Endodermal cell (in vitro differentiated cells): ENCODE results near the gene CA5A. TPM values are rescaled to one million over a fixed set of nuclear protein-coding genes. Genes with fewer than 3 reads are reported as not detected.
"Not testable (repeated sequence)": the region's sequence is repeated elsewhere in the genome, so short reads cannot be mapped to it uniquely, and the experiment has no call there.

ENCODE experiments used
- DNase-seq: peaks from one replicate; pipeline ENCODE4 v3.0.0-alpha.2; 2017
- H3K27ac ChIP-seq: 2 replicates; pipeline ENCODE4 v1.5.1; 2013; ENCODE audit warnings: mild to moderate bottlenecking, low read depth, low read length, moderate library complexity
- H3K27me3 ChIP-seq: 2 replicates; pipeline ENCODE4 v1.6.1; 2013; ENCODE audit warnings: mild to moderate bottlenecking, low read length, moderate library complexity; ENCODE audit not compliant: insufficient read depth, control insufficient read depth, poor library complexity, severe bottlenecking
- H3K36me3 ChIP-seq: 2 replicates; pipeline ENCODE4 v1.7.0; 2013; ENCODE audit warnings: mild to moderate bottlenecking, low read length, moderate library complexity; ENCODE audit not compliant: control insufficient read depth, insufficient read depth
- H3K4me1 ChIP-seq: one replicate; pipeline ENCODE4 v1.7.0; 2013; ENCODE audit warnings: low read length; ENCODE audit not compliant: control insufficient read depth, insufficient read depth
- H3K4me3 ChIP-seq: 2 replicates; pipeline ENCODE4 v1.5.1; 2013; ENCODE audit warnings: mild to moderate bottlenecking, low read length, moderate library complexity
- H3K9ac ChIP-seq: 2 replicates; pipeline ENCODE4 v1.6.1; 2013; ENCODE audit warnings: mild to moderate bottlenecking, low read length, moderate library complexity; ENCODE audit not compliant: poor library complexity, severe bottlenecking; ENCODE audit errors: extremely low read depth
- H3K9me3 ChIP-seq: 2 replicates; pipeline ENCODE4 v1.6.1; 2013; ENCODE audit warnings: mild to moderate bottlenecking, low read length, moderate library complexity; ENCODE audit not compliant: control insufficient read depth
- H3K27ac Mint-ChIP-seq: 2 replicates; pipeline ENCODE4 v1.8.0; 2020; ENCODE audit warnings: mixed read lengths
- H3K27me3 Mint-ChIP-seq: 2 replicates; pipeline ENCODE4 v1.8.0; 2021; ENCODE audit warnings: mild to moderate bottlenecking, mixed read lengths; ENCODE audit not compliant: insufficient read depth
- H3K36me3 Mint-ChIP-seq: 2 replicates; pipeline ENCODE4 v1.8.0; 2020; ENCODE audit warnings: low read depth, mixed read lengths
- H3K4me1 Mint-ChIP-seq: 2 replicates; pipeline ENCODE4 v1.8.0; 2020; ENCODE audit warnings: mixed read lengths
- H3K4me3 Mint-ChIP-seq: 2 replicates; pipeline ENCODE4 v1.8.0; 2020; ENCODE audit warnings: mild to moderate bottlenecking, moderate library complexity, mixed read lengths
- H3K9me3 Mint-ChIP-seq: 2 replicates; pipeline ENCODE4 v1.8.0; 2020; ENCODE audit warnings: mild to moderate bottlenecking, mixed read lengths
- WGBS, 2 experiments: methylation state at CpG; one replicate each; pipeline versions ENCODE4 v1.1.5 to v1.1.7; 2013; ENCODE audit warnings: missing lambda C conversion rate in 2 of 2, mixed read lengths in 1 of 2; ENCODE audit not compliant: insufficient coverage in 1 of 2, insufficient read length in 1 of 2; 5-methylcytosine and 5-hydroxymethylcytosine counted together
- total RNA-seq, 2 donors: library from RNA; stranded (reverse); fragmentation: NEBNext Ultra II Directional in 1 of 2; extraction: Animal tissue kit (Norgen Biotek cat#: 25700) in 1 of 2; gene quantifications; 2 replicates in 1 of 2; 3 replicates in 1 of 2; pipeline ENCODE4 v1.2.1, GENCODE V29; 2021

Gene CA5A
- total RNA-seq, 2 donors from 2014 or later, result not detected

DNA sequence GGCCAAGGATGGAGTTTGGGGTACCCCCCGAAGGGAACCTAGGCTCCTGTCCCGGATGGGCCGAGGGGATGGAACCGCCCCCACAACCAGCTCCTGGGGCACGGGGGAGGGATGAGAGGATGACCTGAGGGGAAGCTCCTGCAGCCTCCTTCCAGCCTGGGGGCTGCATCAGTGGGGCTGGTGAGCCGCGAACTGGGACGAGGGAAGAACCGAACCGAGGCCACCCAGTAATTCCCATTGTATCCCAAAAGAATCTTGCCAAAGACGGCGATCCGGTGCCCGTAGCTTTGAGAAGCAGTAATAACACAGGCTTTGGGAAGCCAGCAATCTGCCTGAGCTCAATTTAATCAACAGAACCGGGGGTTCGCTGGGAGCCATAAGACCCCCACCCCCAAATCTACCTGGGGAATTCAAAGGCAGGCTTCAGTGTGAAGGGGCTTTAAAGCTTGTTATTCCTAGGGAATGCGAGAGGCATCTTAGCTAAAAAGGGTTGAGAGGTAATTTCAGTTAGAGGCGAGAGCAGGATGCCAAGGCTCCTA, 66.4 kb downstream of the CA5A start:
- H3K36me3 ChIP-seq, result peaks cover 26% of the 10 kb centered on the region
- Mint-ChIP-seq H3K27ac (peak overlapping the region; percentile 99), H3K36me3 (peaks cover 21% of the 10 kb centered on the region), H3K4me1 (peaks cover 40% of the 10 kb centered on the region), H3K27me3 (peaks cover 42% of the 10 kb centered on the region), H3K4me3 (peak overlapping the region; percentile 93)
- H3K9me3 ChIP-seq, H3K9me3 Mint-ChIP-seq, DNase-seq, H3K27me3 ChIP-seq, H3K4me1 ChIP-seq: not testable (repeated sequence)
- H3K9ac ChIP-seq, result peak overlapping the region; percentile 96
- 13 to 15% methylated on average over 4 to 18 of the region's 18 CpGs for WGBS, 2 experiments
- peak overlapping the region; percentile 85 for H3K27ac ChIP-seq
- peak overlapping the region; percentile 78 for H3K4me3 ChIP-seq

DNA sequence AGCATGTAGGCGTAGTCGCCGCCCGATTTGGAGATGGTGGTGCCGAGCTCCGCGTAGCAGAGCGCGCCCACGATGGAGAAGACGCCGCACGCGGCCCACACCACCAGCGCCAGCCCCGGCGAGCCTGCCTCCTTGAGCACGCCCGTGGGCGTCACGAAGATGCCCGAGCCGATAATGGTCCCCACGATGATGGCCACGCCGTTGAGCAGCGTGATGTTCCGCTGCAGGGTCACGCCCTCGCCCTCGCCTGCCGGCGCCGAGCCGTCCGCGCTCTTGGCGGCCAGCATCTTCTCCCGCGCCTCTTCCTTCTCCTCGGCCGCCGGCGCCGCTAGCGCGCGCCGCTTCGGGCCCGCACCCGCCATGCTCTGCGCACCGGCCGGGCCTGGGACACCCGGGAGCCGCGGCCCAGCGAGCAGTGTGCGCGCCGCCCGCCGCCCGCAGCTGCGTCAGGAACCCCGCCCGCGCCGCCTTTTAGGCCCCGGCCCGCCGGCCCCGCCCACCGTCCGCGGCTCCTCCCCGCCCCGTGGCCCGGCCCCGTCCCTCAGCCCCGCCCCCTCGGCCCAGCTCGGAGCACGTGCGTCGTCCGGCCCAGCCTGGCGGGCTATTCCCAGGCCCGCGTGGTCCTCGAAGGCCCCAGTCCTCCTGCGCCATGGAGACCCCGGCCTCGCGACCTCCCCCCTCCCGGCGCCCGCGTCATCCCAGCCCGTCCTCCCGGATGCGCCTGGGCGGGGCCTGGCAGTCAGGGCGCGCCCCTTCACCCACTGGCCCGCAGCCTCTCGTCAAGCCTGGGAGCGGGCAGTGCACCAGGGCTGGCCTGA, 67.1 kb downstream of the CA5A start, which contains the start of gene SLC7A5:
Gene SLC7A5, minus strand, starts transcription at position 447 of the 818 bp plus-strand sequence. Its CDS starts 85 bp downstream, at position 362.
- Mint-ChIP-seq H3K27ac (peak within 1 kb of the TSS; percentile 99), H3K4me3 (peak within 1 kb of the TSS; percentile 93), H3K27me3 (peaks cover 46% of the 10 kb centered on the region), H3K4me1 (peaks cover 40% of the 10 kb centered on the region), H3K36me3 (peaks cover 27% of the 10 kb centered on the region)
- not testable (repeated sequence) for H3K4me1 ChIP-seq, H3K9me3 ChIP-seq, H3K9me3 Mint-ChIP-seq, H3K27me3 ChIP-seq
- WGBS, 2 experiments, result 0% methylated on average over 1 to 109 of the region's 109 CpGs
- H3K9ac ChIP-seq, result peak within 1 kb of the TSS; percentile 99
- peak within 1 kb of the TSS; percentile 98 for H3K4me3 ChIP-seq
- H3K36me3 ChIP-seq, result peaks cover 28% of the 10 kb centered on the region
- peak within 1 kb of the TSS; percentile 85 for H3K27ac ChIP-seq
- peak; percentile 98 for DNase-seq

DNA sequence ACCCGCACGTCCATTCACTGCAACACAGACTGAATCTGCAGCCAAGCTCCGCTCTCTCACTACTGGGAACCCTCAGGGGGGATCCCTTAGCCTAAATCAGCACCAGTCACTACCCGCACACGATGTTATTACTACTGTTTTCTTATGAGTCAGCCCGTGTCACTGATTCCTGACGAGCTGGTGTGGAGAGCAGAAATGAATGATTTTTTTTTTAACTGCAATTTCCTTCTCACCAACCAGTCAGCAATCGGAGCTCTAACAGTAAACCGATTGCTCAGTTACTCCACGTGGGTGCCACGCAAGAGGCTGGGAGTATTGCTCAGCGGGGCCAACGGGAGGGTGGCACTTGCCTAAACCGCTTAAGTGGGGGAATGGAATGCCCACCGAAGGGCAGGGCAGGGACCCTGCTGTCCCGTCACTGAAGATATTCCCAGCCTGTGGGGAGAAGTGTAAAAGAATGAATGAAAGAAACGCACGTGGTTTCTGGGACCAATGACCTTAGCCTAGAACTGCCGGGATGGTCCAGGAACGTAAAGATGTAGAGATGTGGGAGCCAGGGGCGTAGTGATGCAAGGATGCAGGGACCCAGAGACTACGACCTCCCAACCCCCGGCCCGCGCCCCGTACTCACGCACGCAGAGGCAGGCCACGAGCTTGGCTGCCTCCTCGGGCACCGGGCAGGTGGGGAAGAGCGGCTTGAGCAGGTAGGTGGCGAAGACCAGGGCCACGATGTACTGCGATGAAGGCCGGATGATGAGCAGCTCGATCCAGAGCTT, 67.9 kb downstream of the CA5A start:
- H3K27me3 ChIP-seq, H3K9me3 Mint-ChIP-seq, H3K27ac ChIP-seq, H3K9me3 ChIP-seq: not testable (repeated sequence)
- Mint-ChIP-seq H3K4me3 (peak overlapping the region; percentile 93), H3K27ac (peak overlapping the region; percentile 90), H3K36me3 (peaks cover 30% of the 10 kb centered on the region), H3K4me1 (peaks cover 43% of the 10 kb centered on the region), H3K27me3 (peaks cover 50% of the 10 kb centered on the region)
- Histone ChIP-seq H3K36me3 (peaks cover 32% of the 10 kb centered on the region), H3K4me1 (peaks cover 10% of the 10 kb centered on the region), H3K9ac (peak overlapping the region; percentile 99), H3K4me3 (peak overlapping the region; percentile 98)
- DNase-seq, result peak; percentile 58
- WGBS, 2 experiments, result 1 to 3% methylated on average over 14 to 37 of the region's 37 CpGs

DNA sequence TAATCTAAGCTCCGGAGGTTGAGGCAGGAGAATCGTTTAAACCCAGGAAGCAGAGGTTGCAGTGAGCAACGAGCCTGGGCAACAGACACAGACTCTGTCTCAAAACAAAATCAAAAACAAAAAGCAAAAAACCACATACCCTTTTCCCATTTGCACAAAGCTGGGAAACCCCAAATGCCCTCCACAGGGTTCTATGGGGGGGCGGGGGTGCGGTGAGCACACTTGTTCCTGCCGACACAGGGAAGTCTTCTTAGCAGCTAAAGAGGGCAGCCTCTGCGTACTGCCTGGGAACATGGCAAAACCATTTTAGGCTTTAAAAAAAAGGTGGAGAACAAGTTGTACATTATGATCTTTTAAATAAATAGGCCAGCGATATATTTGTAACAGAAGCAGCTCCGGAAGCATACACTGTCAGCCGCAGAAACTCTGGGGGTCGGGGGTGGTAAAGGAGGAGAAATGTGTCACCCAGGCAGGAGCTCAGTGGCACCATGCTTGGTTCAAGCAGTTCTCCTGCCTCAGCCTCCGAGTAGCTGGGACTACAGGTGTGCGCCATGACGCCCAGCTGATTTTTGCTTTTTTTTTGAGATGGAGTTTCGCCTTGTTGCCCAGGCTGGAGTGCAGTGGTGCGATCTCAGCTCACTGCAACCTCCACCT, 70.3 kb downstream of the CA5A start:
- not testable (repeated sequence) for DNase-seq, H3K27ac Mint-ChIP-seq, H3K9me3 Mint-ChIP-seq, H3K27ac ChIP-seq, H3K4me1 ChIP-seq, H3K27me3 ChIP-seq, H3K9me3 ChIP-seq
- peak overlapping the region; percentile 93 for H3K4me3 Mint-ChIP-seq
- Histone ChIP-seq H3K9ac (peak overlapping the region; percentile 99), H3K36me3 (peaks cover 53% of the 10 kb centered on the region), H3K4me3 (peak overlapping the region; percentile 98)
- peaks cover 41% of the 10 kb centered on the region for H3K36me3 Mint-ChIP-seq
- H3K27me3 Mint-ChIP-seq, result peaks cover 71% of the 10 kb centered on the region
- 73 to 83% methylated on average over 11 to 16 of the region's 16 CpGs for WGBS, 2 experiments
- H3K4me1 Mint-ChIP-seq, result peaks cover 38% of the 10 kb centered on the region
